Cardiac muscle cell (in vitro differentiated cells and primary cell): ENCODE measurements around the gene UBE3A. TPM values are rescaled to one million over a fixed set of nuclear protein-coding genes. Genes with fewer than 3 reads are reported as not detected.
A peak's percentile ranks its signal among the peaks of the same experiment; 100 is the strongest.

Experiments
- DNase-seq, 2 donors: peaks; one replicate each; pipeline versions ENCODE4 v3.0.0 to v3.0.0-alpha.2; 2010 to 2017; ENCODE audit warnings: low read depth in 1 of 2, low spot score in 1 of 2
- H3K27ac ChIP-seq: fragments of 200-600 bp; sonication (generic); 2 replicates; pipeline ENCODE4 v1.5.1; 2016
- H3K27me3 ChIP-seq: fragments of 200-600 bp; sonication (generic); 2 replicates; pipeline ENCODE4 v1.6.0; 2016; ENCODE audit warnings: control low read depth
- H3K36me3 ChIP-seq: fragments of 200-600 bp; sonication (generic); 2 replicates; pipeline ENCODE4 v1.5.1; 2016; ENCODE audit warnings: control low read depth
- H3K4me1 ChIP-seq: fragments of 200-600 bp; sonication (generic); 2 replicates; pipeline ENCODE4 v1.8.1; 2017; ENCODE audit warnings: low read depth, mild to moderate bottlenecking, mixed run types
- H3K4me3 ChIP-seq: fragments of 200-600 bp; sonication (generic); 2 replicates; pipeline ENCODE4 v1.5.1; 2016; ENCODE audit warnings: mild to moderate bottlenecking
- H3K9me3 ChIP-seq: fragments of 200-600 bp; sonication (generic); 2 replicates; pipeline ENCODE4 v1.5.1; 2017; ENCODE audit warnings: low read depth, mild to moderate bottlenecking, control low read depth
- polyA plus RNA-seq: library from polyadenylated mRNA; unstranded; fragments of >200 nt; fragmentation: Nextera tagmentation; extraction: Ambion mirVana; gene quantifications from 2 replicates; pipeline ENCODE4 v1.2.1, GENCODE V29; 2016
- total RNA-seq: library from RNA; depleted of rRNA; stranded (reverse); fragments of >200 nt; gene quantifications from 2 replicates; pipeline ENCODE4 v1.2.3, GENCODE V29; 2016
- TF ChIP-seq, protein P1 (sequence below): IDR thresholded peaks from 2 replicates; pipeline ENCODE4 v1.5.1; 2012; ENCODE audit warnings: low read depth, mild to moderate bottlenecking, low read length

The UBE3A gene
- total and polyA plus RNA-seq, 2 experiments from 2014 or later = 92.2 to 96.2 TPM

DNA sequence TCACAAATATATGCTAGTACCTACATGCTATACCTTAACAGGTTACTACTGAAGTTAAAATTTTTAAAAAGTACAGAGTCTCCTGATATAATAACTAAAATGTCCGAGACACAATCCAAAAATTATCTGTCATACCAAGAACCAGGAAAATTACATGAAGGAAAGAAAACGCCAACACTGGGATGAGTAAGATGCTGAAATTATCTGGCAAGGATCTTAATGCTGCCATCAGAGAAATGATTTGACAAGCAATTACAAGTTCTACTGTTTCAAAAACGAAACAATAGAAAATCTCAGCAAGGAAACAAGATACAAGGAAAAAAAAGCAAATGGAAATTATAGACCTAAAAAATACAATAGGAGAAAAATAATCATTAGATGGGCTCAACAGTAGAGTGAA, 92.5 kb downstream of the UBE3A start:
- TF ChIP-seq, protein P1, sequence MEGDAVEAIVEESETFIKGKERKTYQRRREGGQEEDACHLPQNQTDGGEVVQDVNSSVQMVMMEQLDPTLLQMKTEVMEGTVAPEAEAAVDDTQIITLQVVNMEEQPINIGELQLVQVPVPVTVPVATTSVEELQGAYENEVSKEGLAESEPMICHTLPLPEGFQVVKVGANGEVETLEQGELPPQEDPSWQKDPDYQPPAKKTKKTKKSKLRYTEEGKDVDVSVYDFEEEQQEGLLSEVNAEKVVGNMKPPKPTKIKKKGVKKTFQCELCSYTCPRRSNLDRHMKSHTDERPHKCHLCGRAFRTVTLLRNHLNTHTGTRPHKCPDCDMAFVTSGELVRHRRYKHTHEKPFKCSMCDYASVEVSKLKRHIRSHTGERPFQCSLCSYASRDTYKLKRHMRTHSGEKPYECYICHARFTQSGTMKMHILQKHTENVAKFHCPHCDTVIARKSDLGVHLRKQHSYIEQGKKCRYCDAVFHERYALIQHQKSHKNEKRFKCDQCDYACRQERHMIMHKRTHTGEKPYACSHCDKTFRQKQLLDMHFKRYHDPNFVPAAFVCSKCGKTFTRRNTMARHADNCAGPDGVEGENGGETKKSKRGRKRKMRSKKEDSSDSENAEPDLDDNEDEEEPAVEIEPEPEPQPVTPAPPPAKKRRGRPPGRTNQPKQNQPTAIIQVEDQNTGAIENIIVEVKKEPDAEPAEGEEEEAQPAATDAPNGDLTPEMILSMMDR = no peak
- H3K4me3 ChIP-seq = no peak overlapping the region
- no peaks in the 10 kb centered on the region for H3K4me1 ChIP-seq
- H3K36me3 ChIP-seq = peaks cover 6% of the 10 kb centered on the region
- no peak for DNase-seq
- H3K9me3 ChIP-seq = no peaks in the 10 kb centered on the region
- no peaks in the 10 kb centered on the region for H3K27me3 ChIP-seq
- no peak overlapping the region for H3K27ac ChIP-seq

- Histone ChIP-seq H3K4me3 (no peak overlapping the region), H3K4me1 (no peaks in the 10 kb centered on the region)
Measured at GRCh38 chr15:25345943-25346342, 92.9 kb downstream of the UBE3A start.

DNA sequence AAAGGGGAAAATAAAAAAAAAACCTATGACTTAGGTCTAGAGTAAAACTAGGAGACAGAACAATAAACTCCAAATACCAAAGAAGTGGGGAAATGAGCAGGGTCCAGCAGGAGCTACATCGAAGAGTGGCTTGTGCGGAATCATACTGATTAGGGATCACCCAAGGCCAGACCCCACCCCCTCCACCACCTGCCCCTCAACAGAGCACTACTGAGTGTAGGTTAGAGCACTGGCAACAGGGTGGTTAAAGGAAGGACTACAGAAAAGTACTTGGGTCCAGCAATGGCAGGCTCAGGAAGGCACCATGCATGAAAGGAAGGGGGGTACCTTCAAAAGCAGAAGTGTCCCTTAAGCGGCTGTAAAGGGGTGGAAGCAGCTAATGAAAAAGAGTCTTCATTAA, 96.2 kb downstream of the UBE3A start:
- H3K4me3 ChIP-seq = no peak overlapping the region
- H3K9me3 ChIP-seq = no peaks in the 10 kb centered on the region
- DNase-seq = no peak
- TF ChIP-seq, protein P1 = no peak
- H3K27ac ChIP-seq = no peak overlapping the region
- no peaks in the 10 kb centered on the region for H3K4me1 ChIP-seq
- H3K27me3 ChIP-seq = no peaks in the 10 kb centered on the region
- H3K36me3 ChIP-seq = peaks cover 24% of the 10 kb centered on the region

More at GRCh38 chr15:25345943-25346342, 92.9 kb downstream of the UBE3A start:
- no peak overlapping the region for H3K27ac ChIP-seq
- H3K27me3 ChIP-seq = no peaks in the 10 kb centered on the region
- H3K9me3 ChIP-seq = no peaks in the 10 kb centered on the region
- H3K36me3 ChIP-seq = peaks cover 6% of the 10 kb centered on the region
- TF ChIP-seq, protein P1 = peak; percentile 36
- peak; percentile 50 to 52 for DNase-seq

- Histone ChIP-seq H3K4me1 (no peaks in the 10 kb centered on the region), H3K27me3 (no peaks in the 10 kb centered on the region), H3K36me3 (peaks cover 32% of the 10 kb centered on the region), H3K27ac (no peak overlapping the region), H3K4me3 (no peak overlapping the region), H3K9me3 (no peaks in the 10 kb centered on the region)
- no peak for DNase-seq
- TF ChIP-seq, protein P1 = no peak
Measured at GRCh38 chr15:25339431-25339830, 99.4 kb downstream of the UBE3A start.

DNA sequence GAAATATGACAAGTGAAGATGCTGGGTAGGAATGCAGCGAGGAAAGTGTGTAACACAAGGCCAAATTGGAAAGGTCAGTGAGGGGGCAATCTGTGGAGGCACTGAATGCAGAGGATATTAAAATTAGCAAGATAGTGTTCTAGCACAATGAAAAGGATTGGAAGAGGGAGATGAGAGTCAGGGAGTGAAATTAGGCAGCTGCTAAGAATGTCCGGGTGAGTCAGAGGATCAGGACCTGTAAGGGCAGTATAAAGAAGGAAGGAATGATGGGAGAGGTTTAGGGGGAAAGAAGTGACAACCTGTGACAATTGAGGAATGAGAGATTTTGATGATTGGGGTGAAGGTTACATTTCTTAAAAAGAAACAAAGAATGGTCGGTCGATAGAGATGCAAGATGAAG, 103.5 kb downstream of the UBE3A start:
- TF ChIP-seq, protein P1 = no peak
- Histone ChIP-seq H3K9me3 (no peaks in the 10 kb centered on the region), H3K4me3 (no peak overlapping the region), H3K27ac (no peak overlapping the region), H3K27me3 (no peaks in the 10 kb centered on the region), H3K36me3 (peaks cover 32% of the 10 kb centered on the region), H3K4me1 (no peaks in the 10 kb centered on the region)
- no peak for DNase-seq

GRCh38 chr15:25333049-25333448, 105.8 kb downstream of the UBE3A start:
- Histone ChIP-seq H3K27me3 (no peaks in the 10 kb centered on the region), H3K36me3 (peaks cover 12% of the 10 kb centered on the region), H3K4me1 (no peaks in the 10 kb centered on the region), H3K4me3 (no peak overlapping the region), H3K27ac (no peak overlapping the region), H3K9me3 (no peaks in the 10 kb centered on the region)
- TF ChIP-seq, protein P1 = no peak
- DNase-seq = no peak
